Measurements from ENCODE around the gene TRAK1. TPM values are rescaled to one million over a fixed set of nuclear protein-coding genes. Genes with fewer than 3 reads are reported as not detected.
A peak's percentile ranks its signal among the peaks of the same experiment; 100 is the strongest.

TRAK1 gene
- polyA plus RNA-seq, 3 donors from 2014 or later = 2.1 to 7.8 (median 4.4) TPM

- DNase-seq = no peak
- Mint-ChIP-seq H3K4me3 (no peak overlapping the region), H3K36me3 (no peaks in the 10 kb centered on the region), H3K9me3 (no peaks in the 10 kb centered on the region), H3K27ac (no peak overlapping the region), H3K4me1 (peaks cover 49 to 71% of the 10 kb centered on the region in 2 donors), H3K27me3 (ENCODE audit: low read depth in 3 of 3) (no peaks in the 10 kb centered on the region)
Measured at GRCh38 chr3:42077785-42078184, 13.4 kb upstream of the TRAK1 start.

DNA sequence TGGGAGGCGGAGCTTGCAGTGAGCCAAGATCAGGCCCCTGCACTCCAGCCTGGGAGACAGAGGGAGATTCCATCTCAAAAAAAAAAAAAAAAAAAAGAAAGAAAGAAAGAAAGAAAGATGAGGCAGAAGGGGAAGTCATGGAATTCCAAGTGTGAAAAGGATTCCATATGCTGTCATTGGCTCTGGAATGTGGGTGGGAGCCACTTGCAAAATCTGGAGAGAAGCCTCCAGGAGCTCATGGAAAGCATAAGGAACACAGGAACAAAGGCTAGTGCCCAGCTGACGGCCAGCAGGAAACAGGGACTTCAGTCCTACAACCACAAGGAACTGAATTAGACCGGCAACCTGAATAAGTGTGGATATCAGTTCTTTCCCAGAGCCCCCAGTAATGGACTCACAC, 12.5 kb upstream of the TRAK1 start:
- DNase-seq = no peak
- Mint-ChIP-seq H3K36me3 (no peaks in the 10 kb centered on the region), H3K27ac (no peak overlapping the region), H3K4me1 (peaks cover 46 to 69% of the 10 kb centered on the region in 2 donors), H3K27me3 (ENCODE audit: low read depth in 3 of 3) (no peaks in the 10 kb centered on the region), H3K4me3 (no peak overlapping the region), H3K9me3 (no peaks in the 10 kb centered on the region)

- Mint-ChIP-seq H3K9me3 (no peaks in the 10 kb centered on the region), H3K36me3 (no peaks in the 10 kb centered on the region), H3K4me1 (peaks cover 42 to 57% of the 10 kb centered on the region in 2 donors), H3K27me3 (ENCODE audit: low read depth in 3 of 3) (no peaks in the 10 kb centered on the region), H3K4me3 (peak overlapping the region in 1 of 5 donors; percentile 32), H3K27ac (peak overlapping the region; percentile 71 to 89 (median 83))
- no peak for DNase-seq
Measured at GRCh38 chr3:42079701-42080452, 11.3 kb upstream of the TRAK1 start.

DNA sequence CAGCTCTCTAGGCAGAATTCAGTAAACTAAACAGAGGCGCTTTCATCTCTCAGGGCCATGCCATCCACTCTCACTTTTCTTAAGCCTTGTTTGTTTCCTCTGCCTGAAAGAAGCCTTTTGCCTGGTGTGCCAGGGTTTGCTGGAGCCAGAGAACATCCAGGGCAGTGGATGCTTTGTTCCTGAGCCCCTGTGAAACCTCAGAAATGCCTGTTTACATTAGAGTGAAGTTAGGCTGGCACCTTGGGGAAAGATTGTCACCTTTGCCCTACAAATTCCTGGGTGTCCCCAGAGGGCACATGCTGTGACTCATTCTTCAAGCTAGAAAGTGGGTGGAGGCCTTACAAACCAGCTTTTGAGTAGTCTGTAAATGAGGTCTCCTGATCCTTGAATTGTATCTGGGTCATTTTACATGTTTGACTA, 10.7 kb upstream of the TRAK1 start:
- peaks cover 45 to 59% of the 10 kb centered on the region in 2 donors for H3K4me1 Mint-ChIP-seq
- H3K27ac Mint-ChIP-seq = peak overlapping the region; percentile 71 to 89 (median 83)
- H3K36me3 Mint-ChIP-seq = no peaks in the 10 kb centered on the region
- H3K4me3 Mint-ChIP-seq = peak overlapping the region in 2 of 5 donors; percentile 32 to 42
- DNase-seq = no peak
- H3K9me3 Mint-ChIP-seq = no peaks in the 10 kb centered on the region
- no peaks in the 10 kb centered on the region for H3K27me3 Mint-ChIP-seq (ENCODE audit: low read depth in 3 of 3)

DNA sequence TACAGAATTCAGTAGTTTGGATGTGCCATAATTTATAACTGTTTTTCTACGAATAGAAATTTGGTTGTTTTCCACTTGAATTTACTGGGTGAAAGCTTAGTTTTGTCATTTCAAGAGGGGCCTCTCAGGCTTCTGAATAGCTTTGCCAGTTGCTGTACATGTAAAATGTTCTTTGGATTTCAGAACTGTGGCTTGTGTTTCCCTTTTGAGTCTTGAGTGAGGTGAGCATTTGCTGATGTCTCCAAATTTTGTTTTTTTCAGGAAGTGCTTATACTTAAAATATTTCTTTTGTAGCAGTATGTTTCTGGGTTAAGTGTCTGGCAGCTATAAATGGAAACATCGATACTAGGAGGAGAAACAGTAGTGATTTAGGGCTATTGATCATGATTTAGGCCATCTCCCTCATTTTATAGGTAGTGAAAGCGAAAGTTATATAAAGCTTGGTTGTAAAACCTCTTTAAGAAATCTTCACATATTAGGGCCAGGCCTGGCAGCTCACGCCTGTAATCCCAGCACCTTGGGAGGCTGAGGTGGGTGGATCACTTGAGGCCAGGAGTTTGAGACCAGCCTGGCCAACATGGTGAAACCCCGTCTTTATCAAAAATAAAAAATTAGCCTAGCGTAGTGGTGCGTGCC, 9.2 kb upstream of the TRAK1 start:
- peaks cover 51 to 66% of the 10 kb centered on the region in 2 donors for H3K4me1 Mint-ChIP-seq
- H3K27ac Mint-ChIP-seq = peak overlapping the region; percentile 20 to 89 (median 76)
- no peaks in the 10 kb centered on the region for H3K36me3 Mint-ChIP-seq
- DNase-seq = no peak
- no peaks in the 10 kb centered on the region for H3K9me3 Mint-ChIP-seq
- H3K27me3 Mint-ChIP-seq (ENCODE audit: low read depth in 3 of 3) = no peaks in the 10 kb centered on the region
- peak overlapping the region; percentile 4 to 62 (median 15) for H3K4me3 Mint-ChIP-seq

GRCh38 chr3:42084586-42084985, 6.6 kb upstream of the TRAK1 start:
- DNase-seq = no peak
- H3K4me1 Mint-ChIP-seq = peaks cover 48 to 54% of the 10 kb centered on the region in 2 donors
- peaks cover 5 to 16% (median 13%) of the 10 kb centered on the region in 3 donors for H3K36me3 Mint-ChIP-seq
- H3K4me3 Mint-ChIP-seq = no peak overlapping the region
- H3K27me3 Mint-ChIP-seq (ENCODE audit: low read depth in 3 of 3) = peaks cover 0 to 2% (median under 1%) of the 10 kb centered on the region in 3 donors
- no peaks in the 10 kb centered on the region for H3K9me3 Mint-ChIP-seq
- no peak overlapping the region for H3K27ac Mint-ChIP-seq

- Mint-ChIP-seq H3K4me3 (no peak overlapping the region), H3K27ac (peak overlapping the region in 3 of 6 donors; percentile 8 to 51 (median 46)), H3K36me3 (peaks cover 13 to 21% (median 21%) of the 10 kb centered on the region in 3 donors), H3K27me3 (ENCODE audit: low read depth in 3 of 3) (peaks cover 0 to 2% (median 1%) of the 10 kb centered on the region in 3 donors), H3K4me1 (peaks cover 46 to 54% of the 10 kb centered on the region in 2 donors), H3K9me3 (peaks cover 0 to 4% (median 0%) of the 10 kb centered on the region in 6 donors)
- no peak for DNase-seq
Measured at GRCh38 chr3:42085641-42086376, 5.3 kb upstream of the TRAK1 start.

GRCh38 chr3:42088803-42089530, 2.2 kb upstream of the TRAK1 start:
- Mint-ChIP-seq H3K36me3 (peaks cover 22 to 33% (median 33%) of the 10 kb centered on the region in 3 donors), H3K27me3 (ENCODE audit: low read depth in 3 of 3) (peaks cover 1 to 2% (median 1%) of the 10 kb centered on the region in 3 donors), H3K9me3 (peaks cover 0 to 4% (median 0%) of the 10 kb centered on the region in 6 donors), H3K4me1 (peaks cover 45 to 53% of the 10 kb centered on the region in 2 donors), H3K4me3 (no peak overlapping the region), H3K27ac (peak overlapping the region in 1 of 6 donors; percentile 25)
- DNase-seq = no peak

- Mint-ChIP-seq H3K27me3 (ENCODE audit: low read depth in 3 of 3) (peaks cover 1 to 5% (median 2%) of the 10 kb centered on the region in 3 donors), H3K4me1 (peaks cover 34 to 43% of the 10 kb centered on the region in 2 donors), H3K27ac (peak overlapping the region; percentile 12 to 77 (median 48)), H3K4me3 (peak overlapping the region; percentile 1 to 58 (median 48)), H3K36me3 (peaks cover 22 to 37% (median 36%) of the 10 kb centered on the region in 3 donors), H3K9me3 (peaks cover 0 to 4% (median 0%) of the 10 kb centered on the region in 6 donors)
- no peak for DNase-seq
Measured at GRCh38 chr3:42092006-42092405, 849 bp downstream of the TRAK1 start.

DNA sequence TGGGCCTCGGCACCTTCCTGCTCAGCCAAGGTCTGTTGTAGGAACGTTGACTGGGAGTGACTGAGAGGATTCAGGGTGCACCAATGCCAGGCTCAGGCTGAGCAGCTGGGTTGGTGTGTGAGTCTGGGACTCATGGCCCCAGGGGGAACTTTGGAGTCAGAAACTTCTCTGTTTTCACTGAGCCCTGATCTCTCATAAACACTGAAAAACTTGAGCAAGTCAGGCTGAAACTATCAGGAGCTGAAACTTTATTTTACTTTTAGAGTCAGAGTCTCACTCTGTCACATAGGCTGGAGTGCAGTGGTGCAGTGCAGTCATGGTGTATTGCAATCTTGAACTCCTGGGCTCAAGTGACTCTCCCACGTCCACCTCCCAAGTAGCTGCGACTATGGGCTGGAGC, 3.0 kb downstream of the TRAK1 start:
- Mint-ChIP-seq H3K36me3 (peaks cover 13 to 33% (median 24%) of the 10 kb centered on the region in 3 donors), H3K9me3 (peaks cover 0 to 4% (median 0%) of the 10 kb centered on the region in 6 donors), H3K4me3 (no peak overlapping the region), H3K27ac (no peak overlapping the region), H3K4me1 (peaks cover 34 to 38% of the 10 kb centered on the region in 2 donors), H3K27me3 (ENCODE audit: low read depth in 3 of 3) (peaks cover 0 to 7% (median 1%) of the 10 kb centered on the region in 3 donors)
- DNase-seq = no peak

DNA sequence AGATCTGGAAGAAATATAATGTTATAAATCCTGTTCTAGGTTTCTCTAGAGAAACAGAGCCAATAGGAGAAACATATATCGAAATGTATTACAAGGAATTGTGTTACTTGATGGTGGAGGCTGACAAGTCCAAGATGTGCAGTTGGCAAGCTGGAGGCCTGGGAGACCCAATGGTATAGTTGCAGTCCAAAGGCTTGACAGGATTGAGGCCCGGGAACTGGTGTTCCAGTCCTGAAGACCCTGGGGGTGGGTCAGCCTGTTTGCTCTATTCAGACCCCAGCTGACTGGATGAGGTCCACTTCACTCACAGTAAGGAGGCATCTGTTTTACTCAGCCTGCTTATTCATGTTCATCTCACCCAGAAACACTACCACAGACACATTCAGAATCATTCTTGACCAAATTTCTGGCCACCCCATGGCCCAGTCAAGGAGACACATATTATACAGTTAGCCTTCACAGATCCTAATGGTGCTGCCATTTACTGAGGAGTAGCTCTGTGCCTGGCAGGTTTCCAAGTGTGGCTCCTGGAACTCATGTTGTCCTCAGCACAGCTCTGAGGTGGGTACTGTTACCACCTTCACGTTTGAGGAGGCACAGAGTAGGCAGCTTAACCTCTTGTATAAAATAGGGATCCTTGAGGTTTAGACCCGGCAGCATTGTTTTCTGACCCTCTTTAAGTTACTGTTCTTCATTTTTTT, 3.7 kb downstream of the TRAK1 start:
- H3K27me3 Mint-ChIP-seq (ENCODE audit: low read depth in 3 of 3) = peaks cover 0 to 5% (median 1%) of the 10 kb centered on the region in 3 donors
- peaks cover 32 to 39% of the 10 kb centered on the region in 2 donors for H3K4me1 Mint-ChIP-seq
- H3K9me3 Mint-ChIP-seq = peaks cover 0 to 3% (median 0%) of the 10 kb centered on the region in 6 donors
- DNase-seq = no peak
- H3K4me3 Mint-ChIP-seq = no peak overlapping the region
- H3K36me3 Mint-ChIP-seq = peaks cover 6 to 30% (median 17%) of the 10 kb centered on the region in 3 donors
- no peak overlapping the region for H3K27ac Mint-ChIP-seq

DNA sequence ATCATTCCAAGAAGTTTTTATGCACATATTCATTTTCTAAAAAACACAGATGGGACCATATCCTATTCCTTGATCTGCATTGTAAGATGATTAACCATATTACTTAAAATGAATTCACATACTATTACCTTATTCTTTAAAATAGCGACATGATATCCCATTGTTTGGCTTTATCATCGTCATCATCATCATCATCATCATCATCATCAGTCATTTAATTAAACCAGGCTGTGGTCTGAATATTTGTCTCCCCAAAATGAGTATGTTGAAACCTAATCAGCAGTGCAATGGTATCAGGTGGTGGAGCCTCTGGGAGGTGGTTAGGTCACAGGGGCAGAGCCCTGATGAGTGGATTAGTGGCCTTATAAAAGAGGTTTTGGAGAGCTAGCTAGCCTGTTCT, 4.4 kb downstream of the TRAK1 start:
- no peak for DNase-seq
- H3K4me3 Mint-ChIP-seq = no peak overlapping the region
- H3K36me3 Mint-ChIP-seq = peaks cover 4 to 26% (median 17%) of the 10 kb centered on the region in 3 donors
- no peak overlapping the region for H3K27ac Mint-ChIP-seq
- peaks cover 0 to 5% (median 1%) of the 10 kb centered on the region in 3 donors for H3K27me3 Mint-ChIP-seq (ENCODE audit: low read depth in 3 of 3)
- no peaks in the 10 kb centered on the region for H3K9me3 Mint-ChIP-seq
- H3K4me1 Mint-ChIP-seq = peaks cover 25 to 35% of the 10 kb centered on the region in 2 donors

Data from immature natural killer cell (primary cell).